Measurements from ENCODE around the gene ANP32E. TPM values are rescaled to one million over a fixed set of nuclear protein-coding genes. Genes with fewer than 3 reads are reported as not detected.

ANP32E gene
- total and polyA plus RNA-seq, 2 of the 4 experiments (the other 2 are of a cell fraction): 5.9 to 18.4 TPM

- no peak overlapping the region for H2AFZ ChIP-seq (replicated peaks; ENCODE audit: low read length, poor library complexity)
- H2AK5ac ChIP-seq (ENCODE audit: low read depth, low read length): no peak overlapping the region
- no peak overlapping the region for H3K27ac ChIP-seq (ENCODE audit: insufficient read depth, low read length)
- ATAC-seq (ENCODE audit: low read depth) (no peak), DNase-seq (no peak)
- dilution Hi-C loops (cut with HindIII; ENCODE audit: low sequenced_read_pairs, unreplicated experiment): no loop called here
- no peak overlapping the region for H4K91ac ChIP-seq (ENCODE audit: insufficient read depth, low read depth, low read length)
- TF ChIP-seq RCOR1 (IDR thresholded peaks at IDR 0.05; ENCODE audit: insufficient replicate concordance, low read length): no peak
- no peak for TF ChIP-seq SMC3 (IDR thresholded peaks at IDR 0.05; ENCODE audit: low read depth, low read length)
- no peak for TF ChIP-seq MAFK (IDR thresholded peaks at IDR 0.05; ENCODE audit: low read depth, low read length)
- TF ChIP-seq MAZ (IDR thresholded peaks at IDR 0.05; ENCODE audit: borderline replicate concordance, low read depth, low read length): no peak
- TF ChIP-seq CEBPB (IDR thresholded peaks at IDR 0.05; ENCODE audit: low read depth, low read length): no peak
- no peak for TF ChIP-seq BHLHE40 (IDR thresholded peaks at IDR 0.05; ENCODE audit: low read depth, low read length)
- no peak for TF ChIP-seq RAD21 (IDR thresholded peaks at IDR 0.05; ENCODE audit: low read length)
- TF ChIP-seq MXI1 (IDR thresholded peaks at IDR 0.05; ENCODE audit: borderline replicate concordance, low read depth, low read length): no peak
- TF ChIP-seq NFE2L2 (IDR thresholded peaks at IDR 0.05; ENCODE audit: low read depth, low read length): no peak
- TF ChIP-seq RFX5 (IDR thresholded peaks at IDR 0.05; ENCODE audit: low read depth, low read length): no peak
- no peak for TF ChIP-seq USF2 (IDR thresholded peaks at IDR 0.05; ENCODE audit: low read depth, low read length)
- H3K4me2 ChIP-seq (ENCODE audit: low read depth, low read length): no peak overlapping the region
- no peaks in the 10 kb centered on the region for H3K9me3 ChIP-seq (ENCODE audit: control insufficient read depth, insufficient read depth, low read length)
- BruUV-seq (replicated peaks): no TSS peak
- no peak overlapping the region for H4K5ac ChIP-seq (ENCODE audit: low read depth, low read length)
- H3K56ac ChIP-seq (ENCODE audit: extremely low read depth, insufficient read depth, low read length): no peak overlapping the region
- H3K23ac ChIP-seq (ENCODE audit: low read depth, low read length): no peak overlapping the region
- no peak overlapping the region for H3K4ac ChIP-seq (ENCODE audit: low read depth, low read length)
- no peak overlapping the region for H3K9ac ChIP-seq (ENCODE audit: low read depth, low read length)
- no peak overlapping the region for H2BK120ac ChIP-seq (ENCODE audit: low read depth, low read length)
- H4K20me1 ChIP-seq (ENCODE audit: insufficient read depth, low read length): no peaks in the 10 kb centered on the region
- H3K14ac ChIP-seq (replicated peaks; ENCODE audit: low read depth, low read length): no peak overlapping the region
- H2AK9ac ChIP-seq (replicated peaks; ENCODE audit: low read depth, low read length, poor library complexity): no peak overlapping the region
- H2BK20ac ChIP-seq (ENCODE audit: low read depth, low read length): no peak overlapping the region
- H3K4me1 ChIP-seq (ENCODE audit: control insufficient read depth, insufficient read depth, low read length): peaks cover 2% of the 10 kb centered on the region; the same call in 1 of the 2 replicates
- no peak overlapping the region for H2BK15ac ChIP-seq (ENCODE audit: low read depth, low read length)
- no peak overlapping the region for H4K8ac ChIP-seq (ENCODE audit: low read depth in 2 of 2, low read length in 2 of 2)
- intact Hi-C loops (cut with micrococcal nuclease): no loop called here
- no peaks in the 10 kb centered on the region for H3K9me1 ChIP-seq (ENCODE audit: insufficient read depth, low read length)
- H3K79me1 ChIP-seq (ENCODE audit: low read depth in 1 of 2, low read length in 2 of 2): no peaks in the 10 kb centered on the region
- ChIA-PET CTCF (interaction anchor here (1.8 kb wide), 1 partner anchor 14 kb away, joined by 5 read pairs; no protein-coding TSS in a partner anchor), POLR2A (ENCODE audit: unreplicated experiment) (no interaction called here)
- no CpG with 5 or more reads among the region's 3 CpGs for WGBS, 2 experiments (ENCODE audit: extremely low coverage in 2 of 2, insufficient read length in 1 of 2)
- H2BK5ac ChIP-seq (ENCODE audit: low read depth, low read length, poor library complexity, severe bottlenecking): no peak overlapping the region
- no peaks in the 10 kb centered on the region for H3K27me3 ChIP-seq (ENCODE audit: control insufficient read depth, insufficient read depth, low read length)
- no peak overlapping the region for H3K18ac ChIP-seq (ENCODE audit: low read depth, low read length)
- H3K4me3 ChIP-seq (ENCODE audit: insufficient read depth, low read depth, low read length): no peak overlapping the region
- in situ Hi-C loops (cut with MboI; ENCODE audit: low sequenced_read_pairs): no loop called here
- H3K36me3 ChIP-seq (ENCODE audit: control insufficient read depth, insufficient read depth, low read length): no peaks in the 10 kb centered on the region
Observed at GRCh38 chr1:150183061-150183460, 52.9 kb downstream of the ANP32E start.

Measured in IMR-90 (cell line).